GM21723 (cell line): ENCODE measurements around the gene OOSP1.
"Not testable (repeated sequence)": the region's sequence is repeated elsewhere in the genome, so short reads cannot be mapped to it uniquely, and the experiment has no call there.

Experiments
- ATAC-seq: cut with Tn5 transposase; IDR thresholded peaks from one replicate; pipeline ENCODE4 v1.9.1; 2021; ENCODE audit warnings: mild to moderate bottlenecking, moderate library complexity; ENCODE audit not compliant: unreplicated experiment

The OOSP1 gene, protein sequence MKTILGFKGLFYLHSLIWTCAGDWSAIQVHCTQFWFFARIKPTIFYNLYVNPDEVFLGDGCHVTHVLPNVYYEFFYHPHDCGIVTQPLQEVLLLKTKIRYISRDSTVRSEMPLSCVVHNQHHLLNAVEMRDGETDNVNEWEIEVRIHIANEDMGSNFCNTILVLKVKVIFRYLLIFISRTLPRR

DNA sequence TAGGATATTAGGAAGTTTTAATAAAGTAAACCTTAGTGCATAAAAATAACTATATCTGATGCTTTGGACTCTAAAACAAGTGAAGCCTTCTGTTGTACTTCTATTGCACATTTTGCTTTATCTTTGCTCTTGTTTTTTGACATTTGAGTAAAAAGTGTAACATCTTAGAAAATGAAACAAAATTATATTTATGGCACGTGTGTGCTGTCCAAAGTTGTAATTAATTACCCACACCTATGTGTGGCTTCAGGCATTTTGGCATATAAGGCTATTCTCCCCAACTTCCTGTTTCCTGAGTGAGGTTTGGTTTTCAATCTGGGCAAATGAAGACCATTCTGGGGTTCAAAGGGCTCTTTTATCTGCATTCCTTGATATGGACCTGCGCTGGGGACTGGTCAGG, at the start of gene OOSP1:
Gene OOSP1 (plus strand): TSS at position 301 of the 400 bp plus-strand sequence. CDS start 23 bp downstream, at position 324.
- no peak for ATAC-seq

DNA sequence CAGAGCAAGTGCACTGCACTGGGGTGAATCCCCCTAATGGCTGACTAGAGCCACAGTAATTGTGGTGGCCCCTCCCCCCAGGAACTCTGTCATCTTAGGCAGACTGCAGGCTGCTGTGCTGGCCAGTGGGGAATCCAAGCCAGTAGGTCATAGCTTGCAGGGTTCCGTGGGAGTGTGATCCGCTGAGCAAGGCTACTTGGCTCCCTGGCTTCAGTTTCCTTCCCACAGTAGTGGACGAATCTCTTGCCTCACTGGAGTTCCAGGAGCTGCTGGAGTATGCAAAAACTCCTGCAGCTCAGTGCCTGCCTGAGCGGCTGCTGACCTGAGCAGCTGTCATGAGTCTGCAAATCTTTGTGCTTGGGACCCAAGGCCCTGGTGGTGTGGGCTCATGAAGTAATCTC, 46.5 kb upstream of the OOSP1 start:
- ATAC-seq: no peak

GRCh38 chr11:59894616-59895015, 43.6 kb upstream of the OOSP1 start:
- ATAC-seq: no peak

GRCh38 chr11:59898046-59898445, 40.2 kb upstream of the OOSP1 start:
- no peak for ATAC-seq

DNA sequence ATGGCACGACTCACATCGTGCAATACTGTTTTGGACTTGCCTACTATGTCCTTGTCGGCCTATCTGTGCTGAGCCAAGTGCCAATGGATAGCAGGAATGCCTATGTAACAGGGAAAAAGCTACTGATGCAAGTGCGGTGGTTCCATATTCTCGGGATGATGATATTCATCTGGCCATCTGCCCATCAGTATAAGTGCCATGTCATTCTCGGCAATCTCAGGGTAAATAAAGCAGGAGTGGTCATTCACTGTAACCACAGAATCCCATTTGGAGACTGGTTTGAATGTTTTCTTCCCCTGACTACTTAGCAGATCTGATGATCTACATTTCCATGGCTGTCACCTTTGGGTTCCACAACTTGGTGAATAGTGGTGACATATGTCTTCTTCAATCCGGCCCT, 39.6 kb upstream of the OOSP1 start:
- ATAC-seq: no peak

GRCh38 chr11:59899532-59899931, 38.7 kb upstream of the OOSP1 start:
- no peak for ATAC-seq

DNA sequence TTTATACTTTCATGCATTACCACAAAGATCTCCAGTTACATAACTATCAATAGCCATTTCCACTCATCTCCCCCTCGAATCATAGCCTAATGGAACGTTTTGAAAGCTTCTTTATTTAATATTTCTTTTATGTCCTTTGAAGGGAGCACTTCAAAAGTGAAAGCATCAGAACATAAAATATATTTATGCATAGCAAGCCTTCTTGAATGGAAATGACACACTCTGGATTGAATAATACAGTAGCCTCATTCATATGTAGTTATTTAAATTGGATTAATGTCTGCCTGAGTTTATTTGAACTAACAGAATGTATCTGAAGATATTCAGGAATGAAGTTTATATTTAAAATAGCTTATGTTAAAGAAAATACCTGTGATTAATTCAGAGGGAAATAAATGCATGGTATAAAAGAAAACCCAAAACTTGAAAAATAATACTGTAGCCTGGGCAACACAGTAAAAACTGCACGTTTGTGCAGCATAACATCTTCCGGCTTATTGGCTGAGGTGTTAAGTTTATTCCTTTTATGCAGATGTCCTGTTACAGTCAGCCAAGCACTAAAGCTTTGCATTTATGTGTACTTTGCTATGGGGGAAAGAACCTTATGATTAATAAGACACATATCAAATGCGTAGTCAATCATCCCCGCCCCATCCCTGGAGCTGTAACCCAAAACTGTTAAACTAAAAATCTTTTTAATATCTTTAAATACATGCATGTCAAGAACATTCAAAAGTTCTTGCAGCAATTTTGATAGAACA, 37.7 kb upstream of the OOSP1 start:
- no peak for ATAC-seq

- no peak for ATAC-seq
These were observed 36.9 kb upstream of the OOSP1 start for GRCh38 chr11:59901306-59901705.

GRCh38 chr11:59903569-59903968, 34.7 kb upstream of the OOSP1 start:
- not testable (repeated sequence) for ATAC-seq

DNA sequence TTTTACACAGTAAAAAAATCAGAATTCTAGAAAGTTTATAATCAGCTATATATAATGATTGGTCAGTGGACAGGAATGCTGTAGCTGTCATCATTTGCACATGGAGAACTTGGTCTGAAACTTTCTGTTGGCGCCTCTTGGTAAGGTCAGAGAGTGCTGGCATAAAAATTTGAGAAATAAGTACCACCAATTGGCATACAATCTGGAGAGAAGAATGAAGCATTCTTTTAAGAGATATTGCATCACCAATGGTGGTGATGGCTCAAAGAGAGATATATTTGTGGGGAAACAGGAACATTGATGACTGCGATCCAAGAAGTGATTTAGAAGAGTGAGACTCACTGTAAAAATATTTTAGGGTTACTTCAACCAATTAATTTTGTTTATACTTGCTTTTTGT, 19.8 kb upstream of the OOSP1 start:
- ATAC-seq: no peak

DNA sequence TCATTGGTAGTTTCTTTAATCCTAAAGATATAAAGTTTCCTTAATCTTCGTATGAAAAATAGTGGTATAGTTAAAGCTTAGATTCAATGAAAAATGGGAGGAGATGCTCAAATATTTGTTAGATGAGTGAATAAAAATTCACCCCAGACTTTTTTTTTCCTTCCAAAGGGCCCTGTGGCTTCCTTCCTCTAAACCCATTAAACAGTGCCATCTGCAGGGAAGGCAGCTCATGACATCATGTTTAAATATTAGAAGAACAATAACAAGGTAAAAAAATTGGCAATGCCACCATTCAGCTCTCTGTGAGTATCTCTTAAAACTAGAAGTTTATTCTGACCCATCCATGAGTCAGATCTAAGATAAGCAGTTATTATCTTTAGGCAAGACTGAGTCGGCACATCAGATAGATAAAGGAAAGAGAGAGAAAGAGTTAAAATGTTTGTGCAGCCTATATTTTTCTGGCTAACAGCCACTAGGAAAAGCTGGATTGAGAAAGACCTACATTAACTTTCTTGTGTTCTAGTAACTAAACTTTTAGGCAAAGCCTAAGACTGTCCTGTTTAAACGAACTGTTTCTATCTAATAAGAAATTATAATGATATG, 19.1 kb upstream of the OOSP1 start:
- no peak for ATAC-seq

DNA sequence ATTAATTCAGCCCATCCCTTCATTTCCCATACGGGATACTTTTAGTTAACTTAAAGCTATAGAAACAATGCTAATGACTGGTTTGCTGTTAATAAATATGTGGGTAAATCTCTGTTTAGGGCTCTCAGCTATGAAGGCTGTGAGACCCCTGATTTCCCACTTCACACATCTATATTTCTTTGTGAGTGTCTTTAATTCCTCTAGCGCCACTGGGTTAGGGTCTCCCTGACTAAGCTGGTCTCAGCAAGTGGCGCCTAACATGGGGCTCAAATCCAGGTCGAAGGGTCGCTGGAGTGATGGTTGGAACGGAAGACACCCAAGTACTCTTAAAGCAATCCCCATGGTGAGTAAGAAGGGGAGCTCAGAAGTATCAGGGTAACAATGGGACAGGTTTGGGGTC, 14.4 kb upstream of the OOSP1 start:
- no peak for ATAC-seq

DNA sequence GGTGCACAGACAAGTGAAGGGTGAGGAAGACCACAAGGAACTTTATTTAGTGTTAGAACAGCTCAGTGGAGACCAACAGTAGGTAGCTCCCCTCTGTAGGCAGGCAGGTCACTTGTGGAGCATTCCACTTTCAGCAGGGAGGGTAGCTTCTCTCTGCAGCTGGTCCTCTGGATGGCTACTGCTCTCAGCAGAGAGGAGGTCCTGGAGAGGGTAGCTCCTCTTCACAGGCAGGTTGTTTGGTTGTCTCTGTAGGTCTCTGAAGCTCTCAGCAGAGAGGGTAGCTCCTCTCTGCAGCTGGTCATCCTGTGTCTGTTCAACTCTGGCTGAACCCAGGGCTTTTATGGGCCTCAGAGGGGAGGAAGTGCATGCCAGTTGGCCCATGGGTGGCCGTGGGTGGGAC, 6.5 kb upstream of the OOSP1 start:
- ATAC-seq: no peak

DNA sequence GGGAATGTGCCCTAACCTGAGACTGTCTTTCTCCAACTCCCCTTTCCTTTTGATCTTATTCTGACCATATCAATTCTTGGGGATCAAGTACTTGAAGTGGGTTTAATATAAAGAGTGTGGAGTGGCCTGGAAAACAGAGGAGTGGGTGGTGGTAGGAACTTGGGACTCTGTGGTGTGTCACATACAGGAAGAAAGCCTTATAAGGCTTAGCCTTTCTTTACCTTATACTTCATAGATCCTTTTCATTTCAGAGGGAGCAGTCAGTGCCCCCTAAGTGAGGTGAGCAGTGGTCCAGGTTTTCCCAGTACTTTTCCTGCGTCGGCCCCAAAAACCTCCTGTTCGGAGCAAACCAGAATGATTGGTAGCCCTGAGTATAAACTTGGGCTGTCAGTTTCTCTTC, 486 bp downstream of the OOSP1 start:
- ATAC-seq: no peak

DNA sequence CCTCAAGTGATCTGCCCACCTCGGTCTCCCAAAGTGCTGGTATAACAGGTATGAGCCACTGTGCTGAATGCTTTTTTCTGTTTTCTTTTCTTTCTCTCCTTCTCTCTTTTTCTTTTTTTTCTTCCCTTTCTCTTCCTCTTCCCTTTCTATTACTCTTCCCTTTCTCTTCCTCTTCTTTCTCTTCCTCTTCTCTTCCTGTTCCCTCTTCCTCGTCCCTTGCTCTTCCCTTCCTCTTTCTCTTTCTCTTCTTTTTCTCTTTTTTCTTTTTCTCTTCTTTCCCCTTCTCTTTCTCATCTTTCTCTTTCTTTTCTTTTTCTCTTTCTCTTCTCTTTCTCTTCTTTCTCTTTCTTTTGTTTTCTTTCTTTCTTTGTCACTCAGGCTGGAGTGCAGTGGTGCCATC, 1.2 kb downstream of the OOSP1 start:
- ATAC-seq: no peak

GRCh38 chr11:59941091-59941490, 2.9 kb downstream of the OOSP1 start:
- no peak for ATAC-seq

DNA sequence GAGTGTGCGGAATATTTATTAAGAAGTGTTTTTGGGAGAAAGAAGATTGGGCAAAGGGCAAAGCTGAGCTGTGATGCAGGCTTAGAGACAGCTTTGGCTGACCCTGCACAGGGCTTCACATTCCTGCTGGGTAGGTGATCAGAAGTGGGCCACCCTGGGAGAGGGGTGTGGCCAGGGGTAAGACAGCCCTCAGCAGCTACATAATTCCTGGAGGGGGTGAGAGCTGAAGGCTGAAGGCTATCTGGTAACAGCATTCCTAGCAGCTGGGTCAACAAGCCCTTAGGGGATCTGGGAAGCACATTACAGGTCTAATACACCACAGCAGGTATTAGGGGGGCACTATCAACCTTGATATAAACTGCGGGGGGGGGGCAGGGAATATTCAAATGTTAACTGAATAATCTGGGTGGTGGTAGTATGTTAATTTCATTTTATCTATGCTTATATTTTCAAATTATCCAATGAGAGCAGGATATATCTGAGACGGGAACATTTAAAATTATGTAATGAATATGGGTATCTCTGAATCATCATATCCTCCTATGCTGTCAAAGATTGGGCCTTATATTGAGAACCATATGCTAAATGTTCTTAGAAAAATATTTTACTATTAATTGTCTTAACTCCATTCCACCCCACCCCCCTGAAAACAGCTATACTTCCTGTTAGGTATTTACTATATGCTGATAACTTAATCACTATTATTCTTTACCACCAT, 5.9 kb downstream of the OOSP1 start:
- no peak for ATAC-seq

GRCh38 chr11:59944720-59945119, 6.5 kb downstream of the OOSP1 start:
- no peak for ATAC-seq

GRCh38 chr11:59953463-59954218, 15.4 kb downstream of the OOSP1 start:
- no peak for ATAC-seq

DNA sequence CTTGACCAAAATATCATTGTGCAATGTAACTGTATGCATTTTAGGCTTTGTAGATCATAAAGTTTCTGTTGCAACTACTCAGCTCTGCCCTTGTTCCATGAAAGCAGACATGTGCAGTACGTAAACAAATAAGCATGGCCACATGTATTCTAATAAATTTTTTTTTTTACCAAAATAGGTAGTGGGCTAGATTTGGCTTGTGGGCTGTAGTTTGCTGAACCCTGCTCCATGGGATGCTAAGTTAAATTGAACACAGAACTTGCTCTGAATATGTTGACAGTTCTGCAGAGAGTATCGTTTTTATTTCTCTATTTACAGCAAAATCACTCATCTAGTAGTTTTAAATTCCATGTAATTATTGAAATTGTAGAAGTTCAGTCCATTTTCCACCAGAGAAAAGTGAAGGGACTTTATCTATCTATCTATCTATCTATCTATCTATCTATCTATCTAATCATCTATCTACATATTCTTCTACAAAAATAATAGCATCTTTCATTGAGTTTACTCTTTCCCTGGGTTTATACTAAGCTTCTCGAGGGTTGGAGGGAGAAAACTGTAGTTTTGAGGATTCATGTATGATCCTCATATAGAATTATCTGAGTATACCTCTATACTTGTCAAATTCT, 16.1 kb downstream of the OOSP1 start:
- ATAC-seq: no peak
